DMS79 (cell line): Measurements from ENCODE around the gene BCL11A.

ENCODE experiments used
- DNase-seq: peaks from one replicate; lab custom pipeline; 2025; lab: John Stamatoyannopoulos, UW

Gene BCL11A

GRCh38 chr2:60544954-60545560 is 8.4 kb downstream of the BCL11A start:
- DNase-seq, result no peak

- no peak for DNase-seq
Observed at GRCh38 chr2:60544062-60544461, 9.4 kb downstream of the BCL11A start.

- DNase-seq, result no peak
Observed at GRCh38 chr2:60541056-60541651, 12.3 kb downstream of the BCL11A start.

- DNase-seq, result peak; percentile 53
Observed at GRCh38 chr2:60540074-60540473, 13.4 kb downstream of the BCL11A start.

GRCh38 chr2:60539140-60539539 is 14.3 kb downstream of the BCL11A start:
- no peak for DNase-seq

- no peak for DNase-seq
Observed at GRCh38 chr2:60538101-60538500, 15.4 kb downstream of the BCL11A start.

- no peak for DNase-seq
Observed at GRCh38 chr2:60536746-60537145, 16.7 kb downstream of the BCL11A start.

- no peak for DNase-seq
Observed at GRCh38 chr2:60535685-60536312, 17.7 kb downstream of the BCL11A start.

GRCh38 chr2:60534892-60535684 is 18.4 kb downstream of the BCL11A start:
- no peak for DNase-seq

GRCh38 chr2:60534052-60534685 is 19.3 kb downstream of the BCL11A start:
- no peak for DNase-seq

GRCh38 chr2:60533101-60534051 is 20.1 kb downstream of the BCL11A start:
- DNase-seq, result no peak

GRCh38 chr2:60532421-60532820 is 21.0 kb downstream of the BCL11A start:
- DNase-seq, result no peak

GRCh38 chr2:60531701-60532133 is 21.7 kb downstream of the BCL11A start:
- DNase-seq, result no peak

GRCh38 chr2:60530660-60531281 is 22.7 kb downstream of the BCL11A start:
- DNase-seq, result peak; percentile 80

GRCh38 chr2:60529785-60530627 is 23.4 kb downstream of the BCL11A start:
- peak; percentile 56 for DNase-seq

GRCh38 chr2:60529136-60529784 is 24.2 kb downstream of the BCL11A start:
- no peak for DNase-seq

GRCh38 chr2:60528281-60529020 is 25.0 kb downstream of the BCL11A start:
- DNase-seq, result no peak

GRCh38 chr2:60527762-60528161 is 25.7 kb downstream of the BCL11A start:
- no peak for DNase-seq
